NCI-H2081 (cell line): ENCODE data around the gene CHST11.

Source experiments
- DNase-seq, 2 experiments: peaks; one replicate each; lab custom pipeline; 2025; lab: John Stamatoyannopoulos, UW

CHST11 gene

DNA sequence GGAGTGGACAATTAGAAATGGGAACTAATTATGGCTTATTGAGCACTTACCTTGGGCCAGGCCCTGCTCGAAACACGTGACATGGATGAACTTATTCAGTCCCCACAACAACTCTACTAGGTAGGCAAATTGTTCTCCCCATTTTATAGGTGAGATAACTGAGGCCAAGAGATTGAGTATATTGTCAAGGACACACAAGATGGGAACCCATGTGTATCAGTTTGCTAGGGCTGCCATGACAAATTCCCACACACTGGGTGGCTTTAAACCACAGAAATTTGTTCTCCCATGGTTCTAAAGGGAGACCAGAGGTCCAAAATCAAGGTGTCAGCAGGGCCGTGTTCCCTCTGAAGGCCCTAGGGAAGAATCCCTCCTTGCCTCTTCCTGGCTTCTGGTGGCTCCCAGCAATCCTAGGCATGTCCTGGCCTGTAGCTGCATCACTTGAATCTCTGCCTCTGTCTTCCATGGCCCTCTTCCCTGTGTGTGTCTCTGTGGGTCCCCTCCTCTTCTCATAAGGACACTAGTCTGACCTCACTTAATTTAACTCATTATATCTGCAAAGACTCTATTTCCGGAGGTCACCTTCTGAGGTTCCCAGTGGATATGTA lies 128.8 kb downstream of the CHST11 start:
- DNase-seq = no peak

GRCh38 chr12:104586351-104586919 lies 129.7 kb downstream of the CHST11 start:
- DNase-seq = no peak

DNA sequence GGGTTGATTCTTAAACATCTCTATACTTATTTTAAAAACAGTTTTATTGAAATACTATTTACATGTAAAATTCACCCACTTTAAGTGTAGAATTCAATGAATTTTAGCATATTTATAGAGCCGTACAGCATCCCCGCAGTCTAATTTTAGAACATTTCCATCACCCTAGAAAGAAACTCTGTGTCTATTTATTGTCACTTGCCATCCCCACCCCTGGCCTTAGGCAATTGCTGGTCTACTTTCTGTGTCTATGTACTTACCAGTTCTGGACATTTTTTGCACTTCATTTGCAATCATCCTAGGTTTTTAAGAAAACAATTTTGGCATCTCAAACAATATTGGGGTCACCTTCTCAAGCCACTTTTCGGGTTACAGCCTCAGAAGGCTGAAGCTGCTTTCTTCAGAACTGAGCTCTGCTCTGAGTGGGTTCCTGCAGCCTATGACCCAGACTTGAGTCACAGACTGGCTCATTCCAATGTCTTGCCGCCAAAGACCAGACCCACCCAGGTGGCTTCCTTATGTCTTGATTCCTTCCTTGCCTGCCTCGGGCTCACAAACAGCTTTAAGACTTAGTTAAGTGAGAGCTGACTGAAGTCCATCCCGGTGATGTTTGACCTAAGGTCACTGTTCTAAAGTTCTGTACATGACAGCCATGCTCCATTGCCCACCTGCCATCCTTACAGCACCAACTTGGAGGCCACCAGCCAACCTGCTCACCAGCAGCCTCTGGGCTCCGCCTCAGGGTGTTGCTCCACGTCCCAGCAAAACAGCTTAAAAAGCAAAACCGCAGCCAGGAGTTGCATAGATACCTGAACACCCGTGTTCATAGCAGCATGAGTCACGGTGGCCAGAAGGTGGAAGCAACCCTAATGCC lies 131.5 kb downstream of the CHST11 start:
- DNase-seq = no peak

DNA sequence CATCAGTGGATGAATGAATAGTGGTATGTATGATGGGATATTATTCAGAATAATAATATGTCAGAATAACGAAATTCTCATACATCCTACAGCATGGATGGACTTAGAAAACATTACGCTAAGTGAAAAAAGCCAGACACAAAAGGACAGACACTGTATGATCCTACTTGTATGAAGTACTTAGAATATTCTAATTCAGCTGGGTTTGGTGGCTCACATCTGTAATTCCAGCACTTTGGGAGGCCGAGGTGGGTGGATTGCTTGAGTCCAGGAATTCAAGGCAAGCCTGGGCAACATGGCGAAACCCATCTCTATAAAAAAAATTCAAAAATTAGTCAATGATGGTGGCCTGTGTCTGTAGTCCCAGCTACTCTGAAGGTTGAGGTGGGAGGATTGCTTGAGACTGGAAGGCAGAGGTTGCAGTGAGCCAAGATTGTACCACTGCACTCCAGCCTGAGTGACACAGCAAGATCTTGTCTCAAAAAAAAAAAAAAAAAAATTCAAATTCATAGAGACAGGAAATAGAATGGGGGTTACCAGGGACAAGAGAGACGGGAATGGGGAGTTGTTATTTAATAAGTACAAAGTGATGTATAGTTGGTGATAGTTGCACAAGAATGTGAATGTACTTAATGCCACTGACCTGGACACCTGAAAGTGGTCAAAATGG lies 132.3 kb downstream of the CHST11 start:
- DNase-seq = no peak

- no peak for DNase-seq
Measured at GRCh38 chr12:104590022-104590421, 133.3 kb downstream of the CHST11 start.

DNA sequence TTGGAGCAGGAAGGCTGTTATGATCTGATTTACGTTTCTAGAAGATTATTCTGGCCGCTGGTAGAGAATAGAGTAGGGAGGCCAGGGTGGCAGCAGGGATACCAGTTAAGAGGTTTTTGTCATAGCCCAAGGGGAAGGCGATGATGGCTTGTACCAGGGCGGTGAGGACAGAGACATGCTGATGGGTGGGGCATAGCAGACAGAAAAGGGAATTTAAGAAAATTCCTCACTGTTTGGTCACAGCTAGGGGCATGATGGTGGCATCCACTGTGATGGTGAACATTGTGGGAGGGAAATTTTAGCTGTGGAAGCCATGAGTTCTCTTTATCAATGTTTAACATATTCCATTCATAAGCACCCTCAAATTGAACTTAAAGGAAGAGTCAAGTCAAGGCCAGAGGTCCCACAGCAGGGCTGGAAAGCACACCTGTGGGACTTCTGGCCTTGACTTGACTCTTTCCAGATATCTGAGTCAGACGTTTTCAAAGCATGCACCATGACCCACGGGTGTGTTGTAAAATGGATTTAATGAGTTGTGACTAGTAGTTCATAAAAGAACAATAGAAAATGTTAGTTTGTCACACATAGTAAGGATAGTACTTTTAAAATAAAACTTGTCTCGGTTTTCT lies 134.6 kb downstream of the CHST11 start:
- no peak for DNase-seq

DNA sequence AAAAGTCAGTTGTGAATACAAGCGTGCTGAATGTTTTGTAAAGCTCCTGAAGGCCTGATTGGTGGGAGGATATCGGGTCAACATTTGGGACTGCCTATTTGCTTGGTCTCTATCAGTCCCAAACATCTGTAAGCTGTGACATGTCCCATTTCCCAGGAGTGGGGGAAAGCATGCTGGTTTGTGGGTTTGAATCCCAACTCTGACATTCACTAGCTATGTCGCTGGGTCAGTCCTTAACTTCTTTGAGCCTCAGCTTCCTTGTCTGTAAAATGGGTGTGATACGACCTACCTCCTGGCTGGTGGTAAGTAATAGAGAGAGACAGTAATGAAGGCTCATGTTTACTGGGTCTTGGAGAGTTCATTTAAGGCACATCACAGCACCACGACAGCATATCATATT lies 136.7 kb downstream of the CHST11 start:
- no peak for DNase-seq

DNA sequence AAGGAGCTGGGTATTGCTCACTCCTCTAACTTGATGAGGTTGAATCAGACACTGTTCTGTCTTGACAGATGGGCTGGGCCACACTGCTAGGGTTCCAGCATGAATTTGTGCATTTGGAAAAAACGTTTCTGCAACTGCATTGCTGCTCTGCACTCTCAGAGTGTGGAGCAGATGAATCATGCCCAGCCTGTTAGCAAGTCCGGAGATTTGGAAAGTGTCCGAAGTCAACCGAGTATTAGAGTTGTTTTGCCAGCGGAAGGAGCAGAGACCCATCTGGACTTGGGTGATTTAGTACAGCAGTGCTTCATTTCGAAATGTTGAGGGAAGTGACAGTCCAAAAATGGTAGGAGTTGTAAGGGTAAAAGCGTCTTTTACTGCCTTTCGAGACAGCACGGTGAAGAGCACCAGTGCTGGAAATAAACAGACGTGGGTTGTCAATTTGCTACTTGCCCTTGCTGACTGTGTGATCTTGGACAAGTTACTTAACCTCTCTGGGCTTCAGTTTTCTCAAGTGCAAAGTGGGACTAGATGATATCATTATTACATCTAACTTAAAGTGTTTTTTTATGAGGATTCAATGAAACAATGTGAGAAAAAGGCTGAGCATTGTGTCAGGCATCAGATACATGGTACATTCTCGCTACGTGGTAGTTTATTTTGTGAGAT lies 139.5 kb downstream of the CHST11 start:
- no peak for DNase-seq

DNA sequence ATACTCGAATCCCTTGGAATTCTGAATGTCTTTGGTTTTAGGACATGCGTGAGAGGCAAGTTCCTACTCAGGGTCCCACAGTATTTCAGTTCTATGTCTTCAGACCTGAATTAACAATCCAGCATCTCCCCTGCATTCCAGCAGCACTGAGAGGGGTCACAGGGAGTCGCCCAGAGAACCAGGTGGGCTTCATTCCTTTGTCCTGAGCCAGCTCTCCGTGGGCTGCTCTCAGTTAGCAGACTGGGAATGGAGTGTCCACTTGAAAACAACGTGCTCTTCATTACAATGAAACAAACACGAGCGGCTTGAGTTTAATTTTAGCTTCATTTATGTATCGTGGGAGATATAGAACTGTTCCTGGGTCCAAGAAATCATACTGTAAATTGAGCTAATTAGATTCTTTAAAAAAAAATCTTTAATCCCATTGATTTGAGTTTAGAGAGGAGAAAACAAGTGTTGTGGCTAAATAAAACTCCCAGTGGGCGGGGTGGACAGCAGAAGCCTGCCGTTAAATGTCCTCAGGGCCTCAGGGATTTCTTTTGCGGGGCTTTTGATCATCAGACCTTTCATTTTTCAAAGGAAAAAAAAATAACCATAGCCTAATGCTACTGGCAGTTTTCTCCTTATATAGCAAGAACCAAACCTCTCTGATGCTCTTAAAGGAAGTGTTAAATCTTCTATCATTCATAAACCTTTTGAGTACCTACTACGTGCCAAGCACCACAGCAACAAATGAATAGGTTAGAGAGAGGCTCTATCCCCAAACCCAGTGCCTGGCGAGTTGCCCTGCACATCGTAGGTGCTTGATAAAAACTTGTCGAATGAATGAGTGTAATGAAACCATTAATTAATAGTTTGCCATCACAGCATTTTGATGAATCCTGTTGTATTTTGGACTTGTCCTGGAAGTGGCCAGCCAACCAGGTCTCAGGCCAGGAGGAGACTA lies 140.4 kb downstream of the CHST11 start:
- DNase-seq = no peak

DNA sequence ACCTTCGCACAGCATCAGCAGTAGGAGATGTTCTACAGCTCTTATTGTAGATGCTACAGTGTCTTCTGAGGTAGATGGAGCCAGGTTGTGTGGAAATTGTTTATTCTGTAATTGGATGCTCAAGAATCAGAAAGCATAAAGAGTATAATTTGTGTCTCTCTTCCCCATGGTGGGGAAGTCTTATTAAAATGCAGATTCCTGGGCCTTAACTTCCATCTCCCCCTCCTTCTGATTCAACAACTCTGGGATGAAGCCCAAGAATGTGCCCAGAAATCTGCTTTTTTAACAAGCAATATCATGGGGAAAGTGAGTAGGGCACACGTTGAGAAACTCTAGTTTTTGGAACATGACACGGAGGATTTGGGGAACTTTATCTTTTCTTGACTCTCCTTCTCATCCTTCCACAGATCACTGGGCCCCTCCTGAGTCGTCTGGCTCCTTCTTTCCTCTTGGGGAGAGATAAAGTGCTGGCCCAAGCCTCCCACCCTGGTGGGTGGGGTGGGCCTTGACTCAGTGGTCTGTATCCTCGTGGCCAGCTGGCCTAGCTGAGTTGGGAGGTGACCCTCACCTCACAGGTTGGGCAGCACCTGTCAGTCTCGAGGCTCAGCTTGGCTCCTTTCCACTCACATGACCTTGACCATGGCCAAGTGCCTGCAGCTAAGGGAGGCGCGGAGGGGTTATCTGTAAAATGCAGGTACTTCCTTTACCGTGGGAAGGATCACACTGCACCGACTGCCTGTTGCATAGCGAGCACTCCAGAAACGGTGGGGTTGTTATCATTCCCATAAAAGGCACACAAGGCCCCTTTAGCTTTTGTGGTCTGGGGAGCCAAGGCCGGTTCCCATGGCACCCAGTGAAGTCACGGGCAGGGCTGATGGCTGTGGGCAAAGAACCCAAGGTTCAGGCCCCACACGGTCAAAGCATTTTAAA lies 141.9 kb downstream of the CHST11 start:
- no peak for DNase-seq

- DNase-seq = no peak
Measured at GRCh38 chr12:104599272-104600035, 142.7 kb downstream of the CHST11 start.

GRCh38 chr12:104600036-104600712 lies 143.4 kb downstream of the CHST11 start:
- DNase-seq = no peak

DNA sequence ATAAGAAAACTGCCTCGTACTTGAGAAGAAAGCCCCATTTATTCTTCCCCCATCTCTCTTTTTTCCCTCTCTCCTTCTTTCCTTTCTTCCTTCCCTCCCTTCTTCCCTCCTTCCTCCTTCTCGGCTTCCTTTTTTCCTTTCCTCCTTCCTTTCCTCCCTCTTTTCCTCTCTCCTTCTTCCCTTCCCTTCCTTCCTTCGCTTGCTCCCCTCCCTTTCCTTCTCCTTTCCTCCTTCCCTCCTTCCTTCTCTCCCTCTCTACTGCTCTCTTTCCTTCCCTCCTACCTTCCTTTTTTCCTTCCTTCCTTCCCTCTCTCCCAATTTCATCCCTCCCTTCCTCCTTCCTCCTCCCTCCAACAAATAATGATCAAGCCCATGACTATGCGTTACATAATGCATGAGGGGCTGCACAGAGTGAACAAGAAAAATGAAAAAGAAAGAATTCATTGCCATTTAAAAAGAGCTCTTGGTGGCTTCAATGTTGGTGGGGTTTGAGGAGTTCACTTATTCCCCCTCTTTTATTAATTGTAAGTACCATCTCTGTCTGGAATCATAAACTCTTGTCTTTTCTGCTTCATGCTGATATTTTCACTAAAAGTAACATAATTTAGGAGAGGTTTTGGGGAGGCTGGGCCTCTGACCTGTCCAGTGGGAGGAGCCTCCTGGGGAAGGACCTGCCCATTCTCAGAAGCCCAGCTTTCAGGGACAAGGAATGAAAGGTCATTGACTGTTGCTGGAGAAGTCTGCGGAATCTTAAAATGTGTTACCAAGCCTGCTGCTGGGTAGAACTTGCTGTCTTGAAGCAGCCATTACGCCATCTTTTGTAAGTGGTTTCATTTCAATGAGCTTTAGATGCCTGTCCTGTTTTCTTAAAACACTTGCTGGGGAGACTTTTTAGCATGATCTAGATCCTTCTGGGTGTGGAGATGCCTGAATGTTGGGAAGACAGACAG lies 144.3 kb downstream of the CHST11 start:
- DNase-seq = no peak

DNA sequence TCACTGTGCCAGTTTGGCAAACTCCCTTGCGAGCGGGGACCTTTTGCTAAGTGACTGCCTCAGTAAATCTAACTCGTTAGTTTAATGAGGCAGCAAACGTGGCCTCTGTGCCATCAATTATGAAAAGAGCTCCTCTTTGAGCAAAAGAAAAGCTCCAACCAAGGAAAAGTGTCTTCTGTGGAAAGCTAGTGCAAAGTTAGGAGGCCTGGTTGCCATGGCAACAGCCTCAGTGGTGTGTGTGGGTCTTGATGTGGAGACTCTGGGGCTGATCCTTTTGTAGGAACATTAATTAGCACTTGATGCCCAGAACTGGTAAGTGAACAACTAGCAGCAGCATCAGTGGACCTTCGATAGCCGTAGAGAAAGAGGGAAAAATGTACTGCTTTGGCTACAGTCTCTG lies 145.7 kb downstream of the CHST11 start:
- DNase-seq = no peak

DNA sequence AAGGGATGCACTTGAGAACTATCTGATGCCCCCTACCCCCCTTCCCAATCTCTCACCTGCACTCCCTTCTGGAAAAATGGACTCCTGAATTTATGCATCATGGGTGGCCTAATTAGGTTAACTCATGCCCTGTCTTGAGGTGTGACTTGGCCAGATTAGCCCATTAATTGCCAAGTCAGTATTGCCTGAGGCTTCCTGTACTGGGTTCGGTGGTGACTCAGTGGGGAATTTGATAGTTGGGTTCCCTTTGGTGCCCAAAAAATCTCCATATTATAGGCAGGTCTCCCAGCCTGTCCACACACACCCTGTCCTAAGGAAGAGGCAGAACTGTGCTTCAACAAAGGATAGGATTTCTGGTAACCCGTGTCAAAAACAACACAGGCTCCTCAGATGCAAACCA lies 146.1 kb downstream of the CHST11 start:
- DNase-seq = no peak

DNA sequence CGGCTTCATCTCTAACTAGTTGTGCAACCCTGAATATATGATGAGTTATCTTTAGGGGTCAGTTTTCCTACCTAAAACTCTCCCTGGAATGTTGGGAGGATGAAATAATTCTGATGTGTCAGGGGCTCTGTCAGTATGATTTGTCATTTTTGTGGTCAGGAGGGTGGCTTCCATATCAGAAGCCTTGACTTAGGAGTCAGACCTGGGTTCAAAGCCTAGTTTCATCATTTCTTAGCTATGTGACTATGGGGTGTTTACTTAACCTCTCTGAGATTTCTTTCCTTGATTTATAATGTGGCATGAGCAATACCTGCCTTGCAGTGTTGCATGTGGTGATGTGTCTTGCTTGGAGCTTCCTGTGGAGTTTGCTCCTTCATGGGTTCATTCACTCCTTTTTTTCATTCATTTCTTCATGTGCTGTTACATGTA lies 146.8 kb downstream of the CHST11 start:
- no peak for DNase-seq
